ENCODE measurements around the gene IL3. TPM values are rescaled to one million over a fixed set of nuclear protein-coding genes. Genes with fewer than 3 reads are reported as not detected.

Gene IL3
- total and polyA plus RNA-seq, 9 of the 15 experiments (the other 6 are each of a cell fraction or from before 2014, with no cell fraction given), result not detected

- TF ChIP-seq, protein P1, sequence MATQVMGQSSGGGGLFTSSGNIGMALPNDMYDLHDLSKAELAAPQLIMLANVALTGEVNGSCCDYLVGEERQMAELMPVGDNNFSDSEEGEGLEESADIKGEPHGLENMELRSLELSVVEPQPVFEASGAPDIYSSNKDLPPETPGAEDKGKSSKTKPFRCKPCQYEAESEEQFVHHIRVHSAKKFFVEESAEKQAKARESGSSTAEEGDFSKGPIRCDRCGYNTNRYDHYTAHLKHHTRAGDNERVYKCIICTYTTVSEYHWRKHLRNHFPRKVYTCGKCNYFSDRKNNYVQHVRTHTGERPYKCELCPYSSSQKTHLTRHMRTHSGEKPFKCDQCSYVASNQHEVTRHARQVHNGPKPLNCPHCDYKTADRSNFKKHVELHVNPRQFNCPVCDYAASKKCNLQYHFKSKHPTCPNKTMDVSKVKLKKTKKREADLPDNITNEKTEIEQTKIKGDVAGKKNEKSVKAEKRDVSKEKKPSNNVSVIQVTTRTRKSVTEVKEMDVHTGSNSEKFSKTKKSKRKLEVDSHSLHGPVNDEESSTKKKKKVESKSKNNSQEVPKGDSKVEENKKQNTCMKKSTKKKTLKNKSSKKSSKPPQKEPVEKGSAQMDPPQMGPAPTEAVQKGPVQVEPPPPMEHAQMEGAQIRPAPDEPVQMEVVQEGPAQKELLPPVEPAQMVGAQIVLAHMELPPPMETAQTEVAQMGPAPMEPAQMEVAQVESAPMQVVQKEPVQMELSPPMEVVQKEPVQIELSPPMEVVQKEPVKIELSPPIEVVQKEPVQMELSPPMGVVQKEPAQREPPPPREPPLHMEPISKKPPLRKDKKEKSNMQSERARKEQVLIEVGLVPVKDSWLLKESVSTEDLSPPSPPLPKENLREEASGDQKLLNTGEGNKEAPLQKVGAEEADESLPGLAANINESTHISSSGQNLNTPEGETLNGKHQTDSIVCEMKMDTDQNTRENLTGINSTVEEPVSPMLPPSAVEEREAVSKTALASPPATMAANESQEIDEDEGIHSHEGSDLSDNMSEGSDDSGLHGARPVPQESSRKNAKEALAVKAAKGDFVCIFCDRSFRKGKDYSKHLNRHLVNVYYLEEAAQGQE (IDR thresholded peaks at IDR 0.05; ENCODE audit: borderline replicate concordance), result peak; percentile 52; the same call in 1 of the 2 replicates
- TF ChIP-seq, protein P1 (CRISPR knock-in tag; IDR thresholded peaks at IDR 0.05; ENCODE audit: low read depth), result no peak
- TF ChIP-seq AFF1 (IDR thresholded peaks at IDR 0.05; ENCODE audit: low read depth in 1 of 2, partially characterized antibody in 2 of 2) (no peak), ZNF79 (CRISPR knock-in tag; IDR thresholded peaks at IDR 0.05; ENCODE audit: low read depth) (no peak), TEAD4 (IDR thresholded peaks at IDR 0.05; ENCODE audit: low read length) (no peak), TEAD4 (CRISPR knock-in tag; IDR thresholded peaks at IDR 0.05; ENCODE audit: borderline replicate concordance) (no peak), ZNF280B (CRISPR knock-in tag; IDR thresholded peaks at IDR 0.05) (no peak), ZNF75A (CRISPR knock-in tag; IDR thresholded peaks at IDR 0.05) (no peak), SREBF1 (IDR thresholded peaks at IDR 0.05; ENCODE audit: borderline replicate concordance, low read depth, low read length) (no peak), FOSL1 (tag; conservative IDR thresholded peaks at IDR 0.05) (0 out of 2 replicates have a peak, but pooled peaks have one; percentile 7), SIN3A (IDR thresholded peaks at IDR 0.05; ENCODE audit: borderline replicate concordance in 2 of 2, control insufficient read depth in 1 of 2, low read depth in 2 of 2, low read length in 2 of 2) (no peak)
- TF ChIP-seq, protein P2, sequence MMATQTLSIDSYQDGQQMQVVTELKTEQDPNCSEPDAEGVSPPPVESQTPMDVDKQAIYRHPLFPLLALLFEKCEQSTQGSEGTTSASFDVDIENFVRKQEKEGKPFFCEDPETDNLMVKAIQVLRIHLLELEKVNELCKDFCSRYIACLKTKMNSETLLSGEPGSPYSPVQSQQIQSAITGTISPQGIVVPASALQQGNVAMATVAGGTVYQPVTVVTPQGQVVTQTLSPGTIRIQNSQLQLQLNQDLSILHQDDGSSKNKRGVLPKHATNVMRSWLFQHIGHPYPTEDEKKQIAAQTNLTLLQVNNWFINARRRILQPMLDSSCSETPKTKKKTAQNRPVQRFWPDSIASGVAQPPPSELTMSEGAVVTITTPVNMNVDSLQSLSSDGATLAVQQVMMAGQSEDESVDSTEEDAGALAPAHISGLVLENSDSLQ (IDR thresholded peaks at IDR 0.05), result no peak
Measured at GRCh38 chr5:132064738-132065331, 4.4 kb downstream of the IL3 start (continued).

All from K562 (cell line).